IMR-90 (cell line): ENCODE measurements around the gene MLST8. TPM values are rescaled to one million over a fixed set of nuclear protein-coding genes. Genes with fewer than 3 reads are reported as not detected.

Experiments
- ATAC-seq: fragments of 200-7000 bp; cut with Tn5 transposase; 2 replicates; pipeline ENCODE4 v1.9.1; 2020; ENCODE audit warnings: low read depth, mild to moderate bottlenecking, moderate library complexity
- BruUV-seq: library from RNA; stranded (reverse); fragments of 400-500 nt; replicated peaks from 2 replicates; lab custom pipeline; 2021; lab: Mats Ljungman, UMichigan
- CTCF ChIA-PET: fragments of 300-600 bp; formaldehyde crosslinking; extraction: SDS; loops from one replicate; lab custom pipeline; 2021; ENCODE audit warnings: antibody characterized with exemption; lab: Yijun Ruan, JAX
- POLR2A ChIA-PET: fragments of 300-600 bp; sonication (Branson Sonifier 250); formaldehyde crosslinking; loops from one replicate; lab custom pipeline; 2022; ENCODE audit warnings: antibody characterized with exemption; ENCODE audit not compliant: unreplicated experiment; lab: Charles Lee
- DNase-seq: peaks from one replicate; pipeline ENCODE4 v3.0.0; 2013
- H2AFZ ChIP-seq: replicated peaks from 2 replicates; pipeline ENCODE3; 2013; ENCODE audit warnings: low read length, mild to moderate bottlenecking; ENCODE audit not compliant: poor library complexity
- H2AK5ac ChIP-seq: 2 replicates; pipeline ENCODE4 v1.6.1; 2013; ENCODE audit warnings: low read depth, low read length, inconsistent platforms
- H2AK9ac ChIP-seq: replicated peaks from 2 replicates; pipeline ENCODE3; 2013; ENCODE audit warnings: mild to moderate bottlenecking, low read depth, low read length, moderate library complexity; ENCODE audit not compliant: poor library complexity
- H2BK120ac ChIP-seq: 2 replicates; pipeline ENCODE4 v1.6.1; 2013; ENCODE audit warnings: low read depth, low read length, inconsistent platforms
- H2BK15ac ChIP-seq: 3 replicates; pipeline ENCODE4 v1.6.1; 2013; ENCODE audit warnings: low read depth, low read length, inconsistent platforms
- H2BK20ac ChIP-seq: 2 replicates; pipeline ENCODE4 v1.6.1; 2013; ENCODE audit warnings: low read depth, mild to moderate bottlenecking, inconsistent platforms, low read length, moderate library complexity
- H2BK5ac ChIP-seq: 2 replicates; pipeline ENCODE4 v1.6.1; 2013; ENCODE audit warnings: mild to moderate bottlenecking, low read depth, low read length, inconsistent platforms; ENCODE audit not compliant: poor library complexity, severe bottlenecking
- H3K14ac ChIP-seq: replicated peaks from 2 replicates; pipeline ENCODE4 v1.6.1; 2013; ENCODE audit warnings: low read depth, low read length, inconsistent platforms
- H3K18ac ChIP-seq: 2 replicates; pipeline ENCODE4 v1.6.1; 2013; ENCODE audit warnings: low read depth, low read length, control low read depth
- H3K23ac ChIP-seq: 2 replicates; pipeline ENCODE4 v1.6.1; 2013; ENCODE audit warnings: low read depth, low read length, inconsistent platforms
- H3K27ac ChIP-seq: 2 replicates; pipeline ENCODE4 v1.5.1; 2013; ENCODE audit warnings: mild to moderate bottlenecking, control low read depth, low read length; ENCODE audit not compliant: insufficient read depth
- H3K27me3 ChIP-seq: 2 replicates; pipeline ENCODE4 v1.6.1; 2013; ENCODE audit warnings: low read length; ENCODE audit not compliant: control insufficient read depth, insufficient read depth
- H3K36me3 ChIP-seq: 2 replicates; pipeline ENCODE4 v1.6.1; 2013; ENCODE audit warnings: low read length, mixed read lengths; ENCODE audit not compliant: control insufficient read depth, insufficient read depth
- H3K4ac ChIP-seq: 2 replicates; pipeline ENCODE4 v1.6.1; 2013; ENCODE audit warnings: low read depth, low read length, inconsistent platforms
- H3K4me1 ChIP-seq: 2 replicates; pipeline ENCODE4 v1.6.1; 2013; ENCODE audit warnings: low read length, mixed read lengths; ENCODE audit not compliant: control insufficient read depth, insufficient read depth
- H3K4me2 ChIP-seq: 2 replicates; pipeline ENCODE4 v1.6.1; 2013; ENCODE audit warnings: low read depth, mild to moderate bottlenecking, control low read depth, low read length, moderate library complexity
- H3K4me3 ChIP-seq: 2 replicates; pipeline ENCODE4 v1.5.1; 2013; ENCODE audit warnings: low read depth, mild to moderate bottlenecking, control low read depth, low read length, moderate library complexity; ENCODE audit not compliant: insufficient read depth
- H3K56ac ChIP-seq: 2 replicates; pipeline ENCODE4 v1.6.1; 2013; ENCODE audit warnings: low read length, inconsistent platforms; ENCODE audit not compliant: insufficient read depth; ENCODE audit errors: extremely low read depth
- H3K79me1 ChIP-seq, 2 experiments: 2 replicates each; pipeline ENCODE4 v1.6.1; 2013; ENCODE audit warnings: low read length in 2 of 2, inconsistent platforms in 1 of 2, low read depth in 1 of 2
- H3K9ac ChIP-seq: 2 replicates; pipeline ENCODE4 v1.6.1; 2013; ENCODE audit warnings: low read depth, low read length, control low read depth
- H3K9me1 ChIP-seq: 2 replicates; pipeline ENCODE4 v1.6.1; 2013; ENCODE audit warnings: low read length, inconsistent platforms; ENCODE audit not compliant: insufficient read depth
- H3K9me3 ChIP-seq: 2 replicates; pipeline ENCODE4 v1.6.1; 2013; ENCODE audit warnings: low read length; ENCODE audit not compliant: control insufficient read depth, insufficient read depth
- H4K20me1 ChIP-seq: 2 replicates; pipeline ENCODE4 v1.6.1; 2013; ENCODE audit warnings: low read length, inconsistent platforms; ENCODE audit not compliant: insufficient read depth
- H4K5ac ChIP-seq: 2 replicates; pipeline ENCODE4 v1.6.1; 2013; ENCODE audit warnings: mild to moderate bottlenecking, low read depth, low read length, control low read depth
- H4K8ac ChIP-seq, 2 experiments: 2 replicates each; pipeline ENCODE4 v1.6.1; 2013; ENCODE audit warnings: low read depth in 2 of 2, low read length in 2 of 2, control low read depth in 1 of 2, inconsistent platforms in 1 of 2
- H4K91ac ChIP-seq: 2 replicates; pipeline ENCODE4 v1.6.1; 2013; ENCODE audit warnings: low read depth, low read length, inconsistent platforms; ENCODE audit not compliant: insufficient read depth
- BHLHE40 ChIP-seq: fragments of 150-350 bp; IDR thresholded peaks from 2 replicates; pipeline ENCODE4 v1.6.1; 2016; ENCODE audit warnings: mild to moderate bottlenecking, low read depth, low read length
- CEBPB ChIP-seq: IDR thresholded peaks from 2 replicates; pipeline ENCODE4 v1.6.1; 2012; ENCODE audit warnings: low read depth, low read length, improper control_type of control experiment
- CHD1 ChIP-seq: IDR thresholded peaks from 2 replicates; pipeline ENCODE4 v1.6.1; 2012; ENCODE audit warnings: low read depth, low read length, improper control_type of control experiment
- FOS ChIP-seq: fragments of 150-350 bp; IDR thresholded peaks from 2 replicates; pipeline ENCODE4 v1.6.1; 2016; ENCODE audit warnings: low read depth, low read length
- MAFK ChIP-seq: IDR thresholded peaks from 2 replicates; pipeline ENCODE4 v1.6.1; 2012; ENCODE audit warnings: low read depth, low read length, improper control_type of control experiment
- NFE2L2 ChIP-seq: fragments of 150-350 bp; IDR thresholded peaks from 2 replicates; pipeline ENCODE4 v1.6.1; 2016; ENCODE audit warnings: low read depth, mild to moderate bottlenecking, low read length
- POLR2A ChIP-seq: IDR thresholded peaks from 2 replicates; pipeline ENCODE4 v1.6.1; 2012; ENCODE audit warnings: mild to moderate bottlenecking, low read depth, low read length
- RAD21 ChIP-seq: IDR thresholded peaks from 2 replicates; pipeline ENCODE4 v1.6.1; 2012; ENCODE audit warnings: low read length, improper control_type of control experiment
- RCOR1 ChIP-seq: IDR thresholded peaks from 2 replicates; pipeline ENCODE4 v1.6.1; 2012; ENCODE audit warnings: mild to moderate bottlenecking, low read length, improper control_type of control experiment; ENCODE audit not compliant: insufficient replicate concordance
- RFX5 ChIP-seq: IDR thresholded peaks from 2 replicates; pipeline ENCODE4 v1.8.0; 2012; ENCODE audit warnings: low read depth, mild to moderate bottlenecking, low read length, moderate library complexity
- SMC3 ChIP-seq: fragments of 150-350 bp; IDR thresholded peaks from 2 replicates; pipeline ENCODE4 v1.6.1; 2016; ENCODE audit warnings: low read depth, mild to moderate bottlenecking, antibody characterized with exemption, low read length, moderate library complexity
- WGBS, 2 experiments: methylation state at CpG; one replicate each; pipeline versions ENCODE4 v1.1.5 to v1.1.7; 2013; ENCODE audit warnings: missing lambda C conversion rate in 2 of 2; ENCODE audit not compliant: insufficient read length in 1 of 2; ENCODE audit errors: extremely low coverage in 2 of 2; 5-methylcytosine and 5-hydroxymethylcytosine counted together
- dilution Hi-C: fragments of 300-500 bp; cut with HindIII; formaldehyde crosslinking; loops from one replicate; pipeline ENCODE4 v1.14.3; 2018; ENCODE audit warnings: low sequenced_read_pairs; ENCODE audit not compliant: unreplicated experiment
- in situ Hi-C: fragments of 300-500 bp; cut with MboI; formaldehyde crosslinking; loops from 3 replicates; pipeline ENCODE4 v1.14.3; 2019; ENCODE audit warnings: low sequenced_read_pairs, inconsistent platforms, mixed read lengths
- intact Hi-C: fragments of 100-400 bp; cut with micrococcal nuclease; formaldehyde crosslinking; loops from 2 replicates; pipeline ENCODE4 v1.10.0; 2022
- polyA plus RNA-seq, 3 experiments: library from polyadenylated mRNA; depleted of rRNA; stranded (reverse); fragments of >200 nt; gene quantifications; 2 replicates each; pipeline ENCODE4 v1.2.3, GENCODE V29; 2012; ENCODE audit warnings: low replicate concordance in 1 of 3
- total RNA-seq: library from RNA; depleted of rRNA; stranded (reverse); fragments of >200 nt; gene quantifications from 2 replicates; pipeline ENCODE4 v1.2.3, GENCODE V29; 2012
- TF ChIP-seq, protein P1 (sequence below): fragments of 150-350 bp; IDR thresholded peaks from 2 replicates; pipeline ENCODE4 v1.6.1; 2017; ENCODE audit warnings: mild to moderate bottlenecking, antibody characterized with exemption, low read length, low read depth
- TF ChIP-seq, protein P2 (sequence below): conservative IDR thresholded peaks from 2 replicates; pipeline ENCODE4 v1.5.1; 2012; ENCODE audit warnings: mild to moderate bottlenecking, low read depth, low read length, improper control_type of control experiment

The MLST8 gene
- total and polyA plus RNA-seq, 2 of the 4 experiments (the other 2 are of a cell fraction), result 34.4 to 93.7 TPM

DNA sequence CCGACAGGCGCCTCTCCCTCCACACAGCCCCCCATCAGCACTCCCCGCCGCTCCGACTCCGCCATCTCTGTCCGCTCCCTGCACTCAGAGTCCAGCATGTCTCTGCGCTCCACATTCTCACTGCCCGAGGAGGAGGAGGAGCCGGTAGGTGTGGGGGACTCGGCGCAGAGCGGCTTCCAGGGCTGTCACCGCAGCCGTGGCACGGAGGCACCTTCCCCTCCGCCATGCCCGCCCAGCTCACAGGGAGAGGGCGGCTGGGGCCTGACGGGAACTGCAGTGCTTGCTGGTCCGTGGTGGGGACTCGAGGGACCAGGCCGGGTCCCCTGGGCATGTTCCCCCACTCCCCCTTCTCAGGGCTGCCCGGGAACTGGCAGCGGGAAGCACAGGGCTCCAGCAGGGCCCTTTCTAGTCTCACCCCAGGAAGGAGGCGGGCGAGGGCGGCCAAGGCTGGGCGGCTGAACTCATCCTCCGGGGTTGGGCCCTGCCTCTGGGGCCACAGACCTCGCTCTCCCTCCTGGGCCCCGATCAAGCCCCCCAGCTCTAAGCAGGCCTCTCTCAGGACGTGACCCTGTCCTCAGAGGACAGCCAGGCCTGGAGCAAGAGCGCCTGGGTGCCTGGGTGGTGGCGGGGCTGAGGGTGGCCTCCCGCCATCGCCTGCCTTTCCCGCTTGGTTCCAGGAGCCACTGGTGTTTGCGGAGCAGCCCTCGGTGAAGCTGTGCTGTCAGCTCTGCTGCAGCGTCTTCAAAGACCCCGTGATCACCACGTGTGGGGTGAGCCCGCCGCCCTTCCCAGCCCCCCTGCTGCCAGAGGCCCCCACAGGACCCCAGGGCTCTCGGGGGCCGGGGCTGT is 34.4 kb upstream of the MLST8 start (continued):
- TF ChIP-seq RAD21, result no peak

DNA sequence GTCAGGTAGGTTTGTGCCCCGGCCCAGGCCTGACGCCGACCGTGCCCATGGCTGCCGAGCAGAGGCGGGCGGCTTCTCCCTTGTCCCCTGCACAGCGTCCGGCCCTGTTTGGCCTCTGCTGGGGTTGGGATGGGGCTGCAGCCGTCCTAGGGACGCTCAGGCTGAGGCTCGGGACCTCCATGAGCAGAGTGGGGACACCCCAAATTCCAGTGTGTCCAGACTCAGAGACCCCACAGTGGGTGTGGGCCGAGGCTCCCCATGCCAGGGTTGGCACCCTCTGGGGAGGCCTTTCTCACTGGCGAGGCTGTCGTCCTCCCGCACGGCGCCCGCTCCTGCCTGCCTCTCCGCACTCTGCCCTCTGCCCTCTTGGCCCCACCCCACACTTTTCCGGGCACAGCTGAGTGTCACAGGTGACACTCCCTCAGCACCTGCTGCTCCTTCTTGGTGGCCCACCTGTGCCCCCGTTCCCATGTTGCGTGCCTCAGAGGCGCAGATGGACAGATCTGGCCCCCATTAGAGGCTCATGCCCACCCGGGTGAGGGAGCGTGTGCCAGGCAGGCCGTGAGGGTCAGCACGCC is 33.6 kb upstream of the MLST8 start:
- Histone ChIP-seq H2AK5ac (no peak overlapping the region), H2BK15ac (no peak overlapping the region), H2BK5ac (no peak overlapping the region), H3K14ac (no peak overlapping the region), H3K18ac (no peak overlapping the region), H3K4me2 (no peak overlapping the region), H3K4me1 (no peaks in the 10 kb centered on the region), H3K23ac (no peak overlapping the region), H3K4me3 (no peak overlapping the region), H3K27me3 (no peaks in the 10 kb centered on the region), H3K27ac (no peak overlapping the region), H3K9me3 (no peaks in the 10 kb centered on the region), H4K91ac (no peak overlapping the region), H3K4ac (no peak overlapping the region), H2BK20ac (no peak overlapping the region), H4K8ac (no peak overlapping the region), H2AFZ (no peak overlapping the region), H3K9me1 (no peaks in the 10 kb centered on the region), H3K36me3 (peaks cover 66% of the 10 kb centered on the region), H4K5ac (no peak overlapping the region), H3K79me1 (peaks cover 0 to 4% of the 10 kb centered on the region in 2 experiments; a peak in 3 of 4 replicates), H2BK120ac (no peak overlapping the region), H4K20me1 (peaks cover 6% of the 10 kb centered on the region), H3K9ac (no peak overlapping the region), H2AK9ac (no peak overlapping the region), H3K56ac (no peak overlapping the region)
- intact Hi-C loops, result no loop called here
- BruUV-seq, result no TSS peak
- ChIA-PET POLR2A (no interaction called here), CTCF (no interaction called here)
- WGBS, 2 experiments, result 95% methylated on average over 8 of the region's 28 CpGs; no CpG with 5 or more reads in 1 of the 2 experiments
- dilution Hi-C loops, result no loop called here
- in situ Hi-C loops, result no loop called here
- ATAC-seq (no peak), DNase-seq (no peak)
- TF ChIP-seq, protein P1, sequence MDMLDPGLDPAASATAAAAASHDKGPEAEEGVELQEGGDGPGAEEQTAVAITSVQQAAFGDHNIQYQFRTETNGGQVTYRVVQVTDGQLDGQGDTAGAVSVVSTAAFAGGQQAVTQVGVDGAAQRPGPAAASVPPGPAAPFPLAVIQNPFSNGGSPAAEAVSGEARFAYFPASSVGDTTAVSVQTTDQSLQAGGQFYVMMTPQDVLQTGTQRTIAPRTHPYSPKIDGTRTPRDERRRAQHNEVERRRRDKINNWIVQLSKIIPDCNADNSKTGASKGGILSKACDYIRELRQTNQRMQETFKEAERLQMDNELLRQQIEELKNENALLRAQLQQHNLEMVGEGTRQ, result no peak
- no peak for TF ChIP-seq SMC3
- TF ChIP-seq, protein P2, sequence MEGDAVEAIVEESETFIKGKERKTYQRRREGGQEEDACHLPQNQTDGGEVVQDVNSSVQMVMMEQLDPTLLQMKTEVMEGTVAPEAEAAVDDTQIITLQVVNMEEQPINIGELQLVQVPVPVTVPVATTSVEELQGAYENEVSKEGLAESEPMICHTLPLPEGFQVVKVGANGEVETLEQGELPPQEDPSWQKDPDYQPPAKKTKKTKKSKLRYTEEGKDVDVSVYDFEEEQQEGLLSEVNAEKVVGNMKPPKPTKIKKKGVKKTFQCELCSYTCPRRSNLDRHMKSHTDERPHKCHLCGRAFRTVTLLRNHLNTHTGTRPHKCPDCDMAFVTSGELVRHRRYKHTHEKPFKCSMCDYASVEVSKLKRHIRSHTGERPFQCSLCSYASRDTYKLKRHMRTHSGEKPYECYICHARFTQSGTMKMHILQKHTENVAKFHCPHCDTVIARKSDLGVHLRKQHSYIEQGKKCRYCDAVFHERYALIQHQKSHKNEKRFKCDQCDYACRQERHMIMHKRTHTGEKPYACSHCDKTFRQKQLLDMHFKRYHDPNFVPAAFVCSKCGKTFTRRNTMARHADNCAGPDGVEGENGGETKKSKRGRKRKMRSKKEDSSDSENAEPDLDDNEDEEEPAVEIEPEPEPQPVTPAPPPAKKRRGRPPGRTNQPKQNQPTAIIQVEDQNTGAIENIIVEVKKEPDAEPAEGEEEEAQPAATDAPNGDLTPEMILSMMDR, result no peak
- no peak for TF ChIP-seq POLR2A
- TF ChIP-seq CHD1, result no peak
- TF ChIP-seq RFX5, result no peak
- TF ChIP-seq MAFK, result no peak
- no peak for TF ChIP-seq BHLHE40
- no peak for TF ChIP-seq CEBPB
- no peak for TF ChIP-seq RAD21
- no peak for TF ChIP-seq FOS
- no peak for TF ChIP-seq RCOR1
- no peak for TF ChIP-seq NFE2L2
